Measurements from ENCODE around the gene CDCA7L.

Gene CDCA7L, protein sequence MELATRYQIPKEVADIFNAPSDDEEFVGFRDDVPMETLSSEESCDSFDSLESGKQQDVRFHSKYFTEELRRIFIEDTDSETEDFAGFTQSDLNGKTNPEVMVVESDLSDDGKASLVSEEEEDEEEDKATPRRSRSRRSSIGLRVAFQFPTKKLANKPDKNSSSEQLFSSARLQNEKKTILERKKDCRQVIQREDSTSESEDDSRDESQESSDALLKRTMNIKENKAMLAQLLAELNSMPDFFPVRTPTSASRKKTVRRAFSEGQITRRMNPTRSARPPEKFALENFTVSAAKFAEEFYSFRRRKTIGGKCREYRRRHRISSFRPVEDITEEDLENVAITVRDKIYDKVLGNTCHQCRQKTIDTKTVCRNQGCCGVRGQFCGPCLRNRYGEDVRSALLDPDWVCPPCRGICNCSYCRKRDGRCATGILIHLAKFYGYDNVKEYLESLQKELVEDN

GRCh38 chr7:21945454-21946221 lies at the start of gene CDCA7L:
Gene CDCA7L, minus strand, starts transcription at chr7:21945899. Its CDS starts 95 bp downstream, at chr7:21945804.
- DNase-seq (ENCODE audit: low read depth), result peak; percentile 69

GRCh38 chr7:21986096-21986495 lies 40.4 kb upstream of the CDCA7L start:
- DNase-seq (ENCODE audit: low read depth), result no peak
- H3K4me3 ChIP-seq (replicated peaks; ENCODE audit: low read depth, low read length), result no peak overlapping the region
- TF ChIP-seq, protein P1, sequence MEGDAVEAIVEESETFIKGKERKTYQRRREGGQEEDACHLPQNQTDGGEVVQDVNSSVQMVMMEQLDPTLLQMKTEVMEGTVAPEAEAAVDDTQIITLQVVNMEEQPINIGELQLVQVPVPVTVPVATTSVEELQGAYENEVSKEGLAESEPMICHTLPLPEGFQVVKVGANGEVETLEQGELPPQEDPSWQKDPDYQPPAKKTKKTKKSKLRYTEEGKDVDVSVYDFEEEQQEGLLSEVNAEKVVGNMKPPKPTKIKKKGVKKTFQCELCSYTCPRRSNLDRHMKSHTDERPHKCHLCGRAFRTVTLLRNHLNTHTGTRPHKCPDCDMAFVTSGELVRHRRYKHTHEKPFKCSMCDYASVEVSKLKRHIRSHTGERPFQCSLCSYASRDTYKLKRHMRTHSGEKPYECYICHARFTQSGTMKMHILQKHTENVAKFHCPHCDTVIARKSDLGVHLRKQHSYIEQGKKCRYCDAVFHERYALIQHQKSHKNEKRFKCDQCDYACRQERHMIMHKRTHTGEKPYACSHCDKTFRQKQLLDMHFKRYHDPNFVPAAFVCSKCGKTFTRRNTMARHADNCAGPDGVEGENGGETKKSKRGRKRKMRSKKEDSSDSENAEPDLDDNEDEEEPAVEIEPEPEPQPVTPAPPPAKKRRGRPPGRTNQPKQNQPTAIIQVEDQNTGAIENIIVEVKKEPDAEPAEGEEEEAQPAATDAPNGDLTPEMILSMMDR (IDR thresholded peaks at IDR 0.05; ENCODE audit: low read length, missing control alignments), result no peak

More at GRCh38 chr7:21945454-21946221, at the start of gene CDCA7L:
- TF ChIP-seq, protein P1 (IDR thresholded peaks at IDR 0.05; ENCODE audit: low read length, missing control alignments), result no peak
- peak within 1 kb of the TSS; percentile 73 for H3K4me3 ChIP-seq (replicated peaks; ENCODE audit: low read depth, low read length)

GRCh38 chr7:21984042-21984441 lies 38.3 kb upstream of the CDCA7L start:
- no peak for DNase-seq (ENCODE audit: low read depth)
- H3K4me3 ChIP-seq (replicated peaks; ENCODE audit: low read depth, low read length), result no peak overlapping the region
- TF ChIP-seq, protein P1 (IDR thresholded peaks at IDR 0.05; ENCODE audit: low read length, missing control alignments), result no peak

DNA sequence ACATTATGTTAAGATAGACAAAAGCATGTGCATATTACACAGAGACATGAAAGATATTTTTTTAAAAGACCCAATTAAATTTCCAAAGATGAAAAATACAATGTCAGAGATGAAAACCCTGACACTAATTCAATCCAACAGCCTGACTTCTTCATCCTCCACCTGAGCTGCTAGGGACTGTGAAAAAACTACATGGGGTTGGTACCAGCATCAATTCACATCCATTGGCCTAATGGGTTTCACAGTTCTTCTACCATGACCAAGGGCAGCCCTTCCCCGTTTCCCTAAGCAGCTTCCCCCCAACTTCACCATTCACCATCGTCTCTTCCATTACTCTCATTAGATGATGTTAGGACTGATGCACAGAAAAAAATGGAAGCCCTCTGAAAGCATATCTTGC lies 37.4 kb upstream of the CDCA7L start:
- H3K4me3 ChIP-seq (replicated peaks; ENCODE audit: low read depth, low read length), result no peak overlapping the region
- no peak for DNase-seq (ENCODE audit: low read depth)
- TF ChIP-seq, protein P1 (IDR thresholded peaks at IDR 0.05; ENCODE audit: low read length, missing control alignments), result no peak

DNA sequence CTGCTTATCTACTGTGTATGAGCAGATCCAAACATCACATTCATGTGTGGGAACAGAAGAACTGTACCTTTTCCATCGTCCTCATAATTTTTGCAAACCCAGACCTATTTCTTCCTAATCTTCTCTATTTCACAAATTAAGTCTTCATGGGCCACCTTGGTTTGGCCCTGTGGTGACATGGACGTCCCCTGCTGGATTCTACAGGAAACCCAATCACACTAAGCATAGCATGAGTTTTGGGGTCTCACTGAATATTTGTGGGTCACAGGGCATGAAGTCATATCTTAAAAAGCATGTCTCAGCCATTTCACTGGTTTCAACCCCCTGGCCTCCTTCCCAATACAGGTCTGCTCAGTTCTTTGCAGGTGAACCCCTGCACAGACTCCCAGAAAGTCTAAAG lies 35.8 kb upstream of the CDCA7L start:
- TF ChIP-seq, protein P1 (IDR thresholded peaks at IDR 0.05; ENCODE audit: low read length, missing control alignments), result no peak
- no peak overlapping the region for H3K4me3 ChIP-seq (replicated peaks; ENCODE audit: low read depth, low read length)
- DNase-seq (ENCODE audit: low read depth), result no peak

DNA sequence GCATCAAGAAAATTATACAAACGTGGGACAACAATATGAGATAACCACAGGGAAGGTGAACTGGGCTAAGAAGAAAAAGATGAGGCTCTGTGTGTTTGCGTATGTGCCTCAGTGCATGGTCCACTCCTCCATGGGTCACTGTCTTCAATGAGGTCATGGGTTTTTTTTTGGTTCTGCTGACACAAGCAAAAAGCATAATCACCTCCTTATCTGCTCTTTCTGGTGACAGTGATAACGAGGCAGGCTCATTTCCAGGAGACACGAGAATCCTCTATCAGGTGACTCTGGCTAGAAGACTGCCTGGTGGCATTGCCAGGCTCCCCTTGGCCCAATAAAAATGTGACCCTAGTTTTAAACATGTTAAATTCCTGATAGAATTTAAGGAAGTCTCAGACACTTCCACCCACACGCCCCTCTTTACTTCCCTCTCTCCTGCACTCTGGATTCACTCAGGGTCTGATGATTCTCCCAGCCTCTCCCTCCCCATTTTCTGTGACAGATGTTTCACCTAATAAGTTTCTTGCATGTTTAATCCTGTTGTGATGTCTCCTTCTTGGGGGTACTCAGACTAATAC lies 35.3 kb upstream of the CDCA7L start:
- no peak overlapping the region for H3K4me3 ChIP-seq (replicated peaks; ENCODE audit: low read depth, low read length)
- TF ChIP-seq, protein P1 (IDR thresholded peaks at IDR 0.05; ENCODE audit: low read length, missing control alignments), result no peak
- DNase-seq (ENCODE audit: low read depth), result no peak

Data from fibroblast of pulmonary artery (primary cell).